Neural crest cell (in vitro differentiated cells): ENCODE measurements around the gene FRMD4A. TPM values are rescaled to one million over a fixed set of nuclear protein-coding genes. Genes with fewer than 3 reads are reported as not detected.

Experiments used
- DNase-seq: peaks from one replicate; pipeline ENCODE4 v3.0.0; 2021; ENCODE audit warnings: low read depth, mixed read lengths, low spot score
- H3K27ac Mint-ChIP-seq: one replicate; pipeline ENCODE4 v1.8.0; 2021; ENCODE audit warnings: mild to moderate bottlenecking, mixed read lengths; ENCODE audit not compliant: unreplicated experiment
- H3K27me3 Mint-ChIP-seq: 2 replicates; pipeline ENCODE4 v1.8.0; 2021; ENCODE audit warnings: low read depth, mild to moderate bottlenecking, mixed read lengths
- H3K36me3 Mint-ChIP-seq: 2 replicates; pipeline ENCODE4 v1.8.0; 2021; ENCODE audit warnings: low read depth, mild to moderate bottlenecking, mixed read lengths
- H3K4me1 Mint-ChIP-seq: 2 replicates; pipeline ENCODE4 v1.8.0; 2021; ENCODE audit warnings: mixed read lengths
- H3K4me3 Mint-ChIP-seq: one replicate; pipeline ENCODE4 v1.8.0; 2021; ENCODE audit warnings: mild to moderate bottlenecking, mixed read lengths
- H3K9me3 Mint-ChIP-seq: 2 replicates; pipeline ENCODE4 v1.8.0; 2021; ENCODE audit warnings: mixed read lengths
- CTCF ChIP-seq: fragments of 200-600 bp; sonication (generic); conservative IDR thresholded peaks from 2 replicates; pipeline ENCODE4 v1.5.0; 2021; ENCODE audit warnings: antibody characterized with exemption, mild to moderate bottlenecking
- total RNA-seq: library from RNA; stranded (reverse); gene quantifications from 2 replicates; pipeline ENCODE4 v1.2.1, GENCODE V29; 2021

FRMD4A gene
- total RNA-seq, 1 donor from 2014 or later, result 65.3 TPM

GRCh38 chr10:13775786-13776775 lies 554.6 kb downstream of the FRMD4A start:
- no peak overlapping the region for H3K4me3 Mint-ChIP-seq

GRCh38 chr10:13774303-13774893 lies 556.3 kb downstream of the FRMD4A start:
- DNase-seq, result no peak
- TF ChIP-seq CTCF, result no peak
- no peaks in the 10 kb centered on the region for H3K9me3 Mint-ChIP-seq
- H3K27me3 Mint-ChIP-seq, result no peaks in the 10 kb centered on the region
- peaks cover 17% of the 10 kb centered on the region for H3K4me1 Mint-ChIP-seq
- H3K4me3 Mint-ChIP-seq, result no peak overlapping the region
- no peak overlapping the region for H3K27ac Mint-ChIP-seq
- peaks cover 23% of the 10 kb centered on the region for H3K36me3 Mint-ChIP-seq

More at GRCh38 chr10:13775786-13776775, 554.6 kb downstream of the FRMD4A start:
- TF ChIP-seq CTCF, result no peak
- H3K27ac Mint-ChIP-seq, result no peak overlapping the region
- DNase-seq, result no peak
- no peaks in the 10 kb centered on the region for H3K27me3 Mint-ChIP-seq
- peaks cover 20% of the 10 kb centered on the region for H3K36me3 Mint-ChIP-seq
- H3K9me3 Mint-ChIP-seq, result no peaks in the 10 kb centered on the region
- H3K4me1 Mint-ChIP-seq, result peaks cover 13% of the 10 kb centered on the region

- no peak for TF ChIP-seq CTCF
- Mint-ChIP-seq H3K27ac (no peak overlapping the region), H3K27me3 (no peaks in the 10 kb centered on the region), H3K9me3 (no peaks in the 10 kb centered on the region), H3K4me1 (peaks cover 17% of the 10 kb centered on the region), H3K4me3 (no peak overlapping the region), H3K36me3 (peaks cover 23% of the 10 kb centered on the region)
- no peak for DNase-seq
Observed at GRCh38 chr10:13773496-13774170, 557.1 kb downstream of the FRMD4A start.

GRCh38 chr10:13773043-13773442 lies 557.7 kb downstream of the FRMD4A start:
- TF ChIP-seq CTCF, result no peak

GRCh38 chr10:13771992-13772391 lies 558.7 kb downstream of the FRMD4A start:
- Mint-ChIP-seq H3K4me1 (peaks cover 9% of the 10 kb centered on the region), H3K4me3 (no peak overlapping the region), H3K27ac (no peak overlapping the region), H3K36me3 (peaks cover 23% of the 10 kb centered on the region), H3K9me3 (no peaks in the 10 kb centered on the region), H3K27me3 (no peaks in the 10 kb centered on the region)
- TF ChIP-seq CTCF, result no peak
- no peak for DNase-seq

More at GRCh38 chr10:13773043-13773442, 557.7 kb downstream of the FRMD4A start:
- Mint-ChIP-seq H3K4me3 (no peak overlapping the region), H3K9me3 (no peaks in the 10 kb centered on the region), H3K27ac (no peak overlapping the region), H3K27me3 (no peaks in the 10 kb centered on the region), H3K4me1 (peaks cover 11% of the 10 kb centered on the region), H3K36me3 (peaks cover 23% of the 10 kb centered on the region)
- no peak for DNase-seq
